ENCODE data around the gene TC2N.
"Not testable (repeated sequence)": the region's sequence is repeated elsewhere in the genome, so short reads cannot be mapped to it uniquely, and the experiment has no call there.

TC2N gene

GRCh38 chr14:91867316-91867988 is at the start of gene TC2N:
Gene TC2N (minus strand): TSS chr14:91867536. CDS start chr14:91813769, 53,767 bp downstream.
- no peak for DNase-seq

GRCh38 chr14:91912035-91912434 is 44.7 kb upstream of the TC2N start:
- no peak for DNase-seq

GRCh38 chr14:91911474-91912032 is 44.2 kb upstream of the TC2N start:
- DNase-seq, result peak; percentile 9

- no peak for DNase-seq
Observed at GRCh38 chr14:91910196-91910595, 42.9 kb upstream of the TC2N start.

- no peak for DNase-seq
Observed at GRCh38 chr14:91906374-91906773, 39.0 kb upstream of the TC2N start.

- no peak for DNase-seq
Observed at GRCh38 chr14:91904956-91905645, 37.8 kb upstream of the TC2N start.

- DNase-seq, result no peak
Observed at GRCh38 chr14:91904483-91904882, 37.1 kb upstream of the TC2N start.

- no peak for DNase-seq
Observed at GRCh38 chr14:91903070-91903469, 35.7 kb upstream of the TC2N start.

GRCh38 chr14:91902336-91902735 is 35.0 kb upstream of the TC2N start:
- no peak for DNase-seq

- no peak for DNase-seq
Observed at GRCh38 chr14:91901449-91902226, 34.3 kb upstream of the TC2N start.

GRCh38 chr14:91899806-91900205 is 32.5 kb upstream of the TC2N start:
- no peak for DNase-seq

- DNase-seq, result no peak
Observed at GRCh38 chr14:91899213-91899612, 31.9 kb upstream of the TC2N start.

GRCh38 chr14:91898372-91898771 is 31.0 kb upstream of the TC2N start:
- no peak for DNase-seq

- not testable (repeated sequence) for DNase-seq
Observed at GRCh38 chr14:91897716-91898115, 30.4 kb upstream of the TC2N start.

GRCh38 chr14:91897106-91897701 is 29.9 kb upstream of the TC2N start:
- no peak for DNase-seq

- DNase-seq, result no peak
Observed at GRCh38 chr14:91896419-91896818, 29.1 kb upstream of the TC2N start.

GRCh38 chr14:91893669-91894068 is 26.3 kb upstream of the TC2N start:
- DNase-seq, result no peak

GRCh38 chr14:91893007-91893406 is 25.7 kb upstream of the TC2N start:
- no peak for DNase-seq

- DNase-seq, result no peak
Observed at GRCh38 chr14:91891721-91892220, 24.4 kb upstream of the TC2N start.

- DNase-seq, result no peak
Observed at GRCh38 chr14:91891101-91891500, 23.8 kb upstream of the TC2N start.

- no peak for DNase-seq
Observed at GRCh38 chr14:91890291-91890749, 23.0 kb upstream of the TC2N start.

GRCh38 chr14:91889477-91890211 is 22.3 kb upstream of the TC2N start:
- no peak for DNase-seq

Measured in activated T-cell treated with anti-CD3 and anti-CD28 coated beads for 4 hours (primary cell).